Midbrain (tissue), 1 donor: ENCODE data around the gene DISC1.
"Not testable (repeated sequence)": the region's sequence is repeated elsewhere in the genome, so short reads cannot be mapped to it uniquely, and the experiment has no call there.

Experiments
- DNase-seq: peaks from one replicate; lab custom pipeline; 2025; lab: John Stamatoyannopoulos, UW

Gene DISC1

DNA sequence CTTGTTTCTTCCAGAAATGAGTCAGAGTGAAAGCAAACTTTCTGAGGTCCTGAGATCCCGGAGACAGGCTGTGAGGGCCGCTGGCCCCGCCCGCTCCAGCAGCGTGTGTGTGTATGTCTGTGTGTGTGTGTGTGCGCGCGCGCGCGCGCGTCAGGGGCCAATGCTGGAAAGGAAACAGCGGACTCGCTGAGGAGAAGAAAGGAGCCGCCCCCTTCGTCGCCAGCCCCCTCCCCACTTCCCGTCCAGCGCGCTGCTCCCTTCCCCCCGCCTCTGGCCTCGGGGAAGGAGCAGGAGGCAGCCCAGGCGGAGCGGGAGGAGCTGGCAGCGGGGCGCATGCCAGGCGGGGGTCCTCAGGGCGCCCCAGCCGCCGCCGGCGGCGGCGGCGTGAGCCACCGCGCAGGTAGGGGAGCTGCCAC is at the start of gene DISC1:
DISC1 (plus strand) TSS at position 256 of the 416 bp plus-strand sequence; CDS start at position 334, 78 bp downstream.
- peak; percentile 73 for DNase-seq

DNA sequence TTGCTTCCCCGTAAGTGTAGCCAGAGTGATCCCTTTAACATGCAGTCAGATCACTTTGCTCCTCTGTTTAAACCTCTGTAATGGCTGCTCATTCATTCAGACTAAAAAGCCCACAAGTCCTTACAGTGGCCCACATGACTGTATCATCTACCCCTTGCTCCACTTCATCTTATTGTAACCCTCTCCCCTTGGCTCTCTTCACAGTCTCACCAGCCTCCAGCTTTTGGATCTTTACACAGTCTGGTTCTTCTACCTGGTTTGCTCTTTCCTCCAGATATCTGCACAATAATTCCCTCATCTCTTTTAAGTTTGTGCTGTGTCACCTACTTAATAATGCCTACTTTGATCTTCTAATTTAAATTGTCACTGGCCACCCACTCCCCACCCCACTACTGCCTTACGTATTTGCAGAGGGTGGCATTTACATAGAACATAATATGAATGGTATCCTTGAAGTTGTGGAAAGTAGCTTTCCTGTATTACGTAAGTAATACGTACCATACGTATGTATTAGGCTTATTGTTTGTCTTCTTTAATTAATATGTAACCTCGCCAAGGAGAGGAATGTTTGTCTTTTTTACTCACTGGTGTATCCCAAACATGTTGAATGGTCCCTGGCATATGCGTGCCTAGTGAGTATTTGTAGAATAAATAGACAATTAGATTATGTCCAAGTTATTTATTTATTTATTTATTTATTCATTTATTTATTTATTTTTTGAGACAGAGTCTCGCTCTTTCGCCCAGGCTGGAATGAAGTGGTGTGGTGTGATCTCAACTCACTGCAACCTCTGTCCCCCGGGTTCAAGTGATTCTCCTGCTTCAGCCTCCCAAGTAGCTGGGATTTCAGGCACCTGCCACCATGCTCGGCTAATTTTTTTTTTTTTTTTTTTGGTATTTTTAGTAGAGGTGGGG is 49.5 kb upstream of the DISC1 start:
- DNase-seq, result no peak

DNA sequence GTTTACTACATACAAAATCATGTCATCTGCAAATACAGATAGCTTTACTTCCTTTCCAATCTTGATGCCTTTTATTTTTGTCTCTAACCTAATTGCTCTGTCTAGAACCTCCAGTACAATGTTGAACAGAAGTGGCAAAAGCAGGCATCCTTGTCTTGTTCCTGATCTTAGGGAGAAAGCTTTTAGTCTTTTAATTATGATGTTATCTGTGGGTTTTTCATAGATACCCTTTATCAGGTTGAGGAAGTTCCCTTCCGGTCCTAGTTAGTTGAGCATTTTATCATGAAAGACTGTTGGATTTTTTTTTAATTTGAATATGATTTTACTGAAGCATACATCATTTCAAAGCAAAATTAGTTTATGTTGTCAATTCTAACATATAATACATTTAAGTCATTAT is 45.7 kb upstream of the DISC1 start:
- DNase-seq, result no peak

DNA sequence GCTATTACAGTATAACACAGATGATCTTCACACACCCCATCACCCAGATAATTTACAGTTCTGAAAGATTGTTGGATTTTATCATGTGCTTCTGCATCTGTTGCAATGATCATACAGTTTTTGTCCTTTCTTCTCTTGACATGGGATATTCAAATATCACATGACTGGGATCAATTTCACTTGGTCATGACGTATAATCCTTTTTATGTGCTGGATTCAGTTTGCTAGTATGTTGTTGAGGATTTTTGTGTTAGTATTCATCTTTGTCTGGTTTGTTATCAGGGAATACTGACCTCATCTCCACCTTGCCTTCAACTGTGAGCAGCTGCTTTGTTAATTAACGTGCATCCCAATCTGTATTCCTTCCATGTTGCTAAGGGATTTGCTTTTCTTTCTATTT is 44.7 kb upstream of the DISC1 start:
- DNase-seq, result no peak

DNA sequence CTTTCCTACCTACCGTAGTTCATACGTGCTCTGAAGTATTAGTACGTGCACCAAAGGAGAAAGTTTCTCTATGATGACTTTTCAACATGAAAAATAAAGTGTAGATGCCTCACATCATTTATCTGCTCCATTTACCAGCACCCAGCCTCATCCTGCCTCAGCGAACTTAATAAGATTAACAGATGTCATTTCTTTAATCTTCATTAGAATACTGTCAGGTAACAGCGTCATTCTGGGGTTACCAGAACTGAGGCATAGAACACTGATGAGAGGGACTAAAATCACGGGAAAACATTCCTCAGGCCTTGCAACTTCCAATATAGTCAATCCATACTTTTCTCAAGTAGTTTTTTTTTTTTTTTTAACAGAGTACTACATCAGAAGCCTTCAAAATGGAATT is 43.2 kb upstream of the DISC1 start:
- DNase-seq, result no peak

DNA sequence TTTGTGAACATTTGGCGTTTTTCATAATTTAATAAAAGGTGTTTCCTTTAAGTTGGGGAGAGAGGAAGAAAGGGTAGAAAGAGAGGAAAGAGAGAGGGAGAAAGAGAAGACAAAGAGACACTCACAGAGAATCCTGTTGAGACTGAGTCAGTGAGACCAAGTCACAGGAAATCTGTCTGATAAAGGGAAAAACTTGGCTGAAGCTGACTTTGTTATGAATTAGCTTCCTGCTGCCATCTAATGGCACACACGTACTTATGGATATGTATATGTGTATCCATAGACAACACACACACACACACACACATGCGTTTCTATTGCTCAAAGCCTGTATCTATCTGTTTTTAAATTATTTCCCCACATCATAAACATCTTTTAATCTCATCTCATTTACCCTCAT is 42.5 kb upstream of the DISC1 start:
- DNase-seq, result peak; percentile 28

DNA sequence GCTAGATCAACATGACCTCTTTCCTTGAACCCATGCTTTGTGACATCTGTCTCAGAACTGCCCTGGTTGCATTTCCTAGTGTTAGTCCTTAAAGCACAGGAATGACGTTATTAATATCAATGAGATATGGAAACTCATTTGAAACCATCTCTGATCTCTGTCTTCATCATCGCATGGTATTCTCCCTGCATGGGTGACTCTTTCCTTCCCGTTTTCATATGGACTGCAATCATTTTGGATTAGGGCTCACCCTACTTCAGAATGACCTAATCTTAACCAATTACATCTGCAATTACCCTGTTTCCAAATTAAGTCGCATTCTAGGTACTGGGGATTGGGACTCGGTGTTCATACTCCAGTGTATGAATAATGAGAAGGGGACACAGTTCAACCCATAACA is 41.7 kb upstream of the DISC1 start:
- no peak for DNase-seq

DNA sequence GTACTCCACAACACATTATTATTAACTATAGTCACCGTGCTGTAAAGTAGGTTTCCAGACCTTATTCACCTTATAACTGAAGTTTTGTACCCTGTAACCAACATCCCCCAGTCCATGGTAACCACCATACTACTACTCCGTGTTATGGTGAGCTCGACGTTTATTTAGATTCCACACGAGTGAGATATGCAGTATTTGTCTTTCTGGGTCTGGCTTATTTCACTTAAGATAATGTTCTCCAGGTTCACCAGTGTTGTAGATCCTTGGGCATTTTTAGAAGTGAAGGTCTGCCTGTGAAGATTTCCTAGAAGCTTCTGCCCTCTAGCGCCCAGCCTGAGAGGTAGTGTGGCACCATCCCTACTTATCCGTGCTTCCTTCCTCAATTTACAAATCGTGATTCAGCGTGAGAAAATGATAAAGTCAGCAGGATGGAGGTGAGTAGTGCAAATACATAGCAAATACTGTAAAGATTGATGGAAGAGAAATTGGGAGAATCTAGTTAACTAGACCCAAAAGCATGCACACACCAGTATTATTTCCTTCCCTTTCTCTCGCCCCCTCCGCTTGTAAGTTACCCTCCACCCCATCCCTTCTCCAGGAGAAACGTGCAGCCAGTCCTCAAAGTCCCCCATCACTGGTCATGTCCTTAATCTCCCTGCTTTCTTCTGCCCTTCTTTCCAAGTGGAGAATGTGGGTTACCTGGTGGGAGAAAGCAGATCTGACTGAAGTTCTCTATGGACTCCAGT is 36.0 kb upstream of the DISC1 start:
- peak; percentile 70 for DNase-seq

DNA sequence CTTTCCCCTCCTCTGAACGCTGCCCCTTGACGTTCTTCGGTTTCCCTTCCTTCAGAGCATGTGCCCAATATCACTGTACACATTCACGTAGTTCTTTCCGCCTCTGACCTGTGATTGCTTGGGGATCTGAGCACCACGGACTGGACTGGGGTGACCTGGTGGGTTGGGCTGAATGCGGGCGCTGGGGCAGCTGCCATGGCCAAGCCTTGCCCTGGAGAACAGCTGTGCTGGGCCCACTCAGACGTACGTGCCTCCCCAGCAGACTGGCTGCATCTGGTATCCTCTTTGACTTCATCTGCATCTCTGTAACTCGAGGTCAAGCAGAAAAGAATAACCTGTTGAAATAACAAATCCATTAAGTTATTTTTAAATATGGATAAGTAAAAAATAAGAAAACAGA is 35.1 kb upstream of the DISC1 start:
- no peak for DNase-seq

DNA sequence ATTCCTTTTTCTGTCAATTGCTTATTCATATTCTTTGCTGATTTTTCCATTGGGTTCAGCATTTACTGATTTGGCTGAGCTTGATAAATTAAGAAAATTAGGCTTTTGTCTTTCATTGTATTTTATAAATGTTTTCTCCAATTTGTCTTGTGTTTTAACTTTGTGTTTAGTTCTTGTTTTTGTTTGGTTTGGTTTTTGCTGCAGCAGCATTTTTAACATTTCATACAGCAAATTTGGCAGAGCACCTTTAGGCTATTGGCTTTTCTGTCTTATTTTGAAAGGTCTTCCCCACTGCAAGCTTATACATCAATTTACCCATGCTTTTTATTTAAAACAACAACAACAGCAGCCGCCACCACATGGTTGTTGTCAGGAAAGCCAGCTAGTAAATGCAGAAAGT is 33.8 kb upstream of the DISC1 start:
- DNase-seq, result no peak

DNA sequence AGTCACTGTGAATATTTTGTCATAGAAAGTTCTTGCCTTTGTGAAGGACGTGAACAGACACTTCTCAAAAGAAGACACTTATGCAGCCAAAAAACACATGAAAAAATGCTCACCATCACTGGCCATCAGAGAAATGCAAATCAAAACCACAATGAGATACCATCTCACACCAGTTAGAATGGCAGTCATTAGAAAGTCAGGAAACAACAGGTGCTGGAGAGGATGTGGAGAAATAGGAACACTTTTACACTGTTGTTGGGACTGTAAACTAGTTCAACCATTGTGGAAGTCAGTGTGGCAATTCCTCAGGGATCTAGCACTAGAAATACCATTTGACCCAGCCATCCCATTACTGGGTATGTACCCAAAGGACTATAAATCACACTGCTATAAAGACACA is 33.3 kb upstream of the DISC1 start:
- not testable (repeated sequence) for DNase-seq

DNA sequence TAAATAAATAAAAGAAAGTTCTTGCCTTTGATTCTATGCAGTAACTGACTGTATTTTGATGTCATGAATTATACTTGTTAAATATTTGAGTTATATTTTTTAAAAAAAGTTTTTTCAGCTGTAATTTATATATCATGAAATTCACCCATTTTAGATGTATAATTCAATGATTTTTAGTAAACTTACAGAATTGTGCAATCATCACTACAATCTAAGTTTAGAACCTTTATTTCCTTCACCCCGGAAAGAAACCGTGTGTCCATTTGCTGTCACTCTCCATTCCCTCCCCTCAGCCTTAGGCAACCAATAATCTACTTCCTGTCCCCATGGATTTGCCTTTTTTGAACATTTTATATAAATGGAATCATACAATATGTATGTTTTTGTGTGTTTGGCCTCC is 32.5 kb upstream of the DISC1 start:
- DNase-seq, result no peak

DNA sequence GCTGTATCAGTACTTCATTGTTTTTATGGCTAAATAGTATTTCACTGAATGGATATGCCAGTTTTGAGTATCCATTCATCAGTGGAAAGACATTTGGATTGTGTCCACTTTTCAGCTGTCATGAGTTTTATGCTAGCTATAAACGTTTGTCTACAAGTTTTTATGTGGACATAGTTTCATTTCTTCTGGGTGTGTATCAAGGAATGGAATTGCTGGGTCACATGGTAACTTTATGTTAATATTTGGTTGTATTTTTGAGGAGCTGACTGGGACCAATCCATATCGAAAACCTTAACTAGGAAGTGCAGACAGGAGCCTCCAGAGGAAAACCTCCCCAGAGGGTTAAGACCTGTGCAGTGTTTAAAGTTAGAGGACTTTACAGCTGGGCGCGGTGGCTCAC is 31.8 kb upstream of the DISC1 start:
- DNase-seq, result no peak

DNA sequence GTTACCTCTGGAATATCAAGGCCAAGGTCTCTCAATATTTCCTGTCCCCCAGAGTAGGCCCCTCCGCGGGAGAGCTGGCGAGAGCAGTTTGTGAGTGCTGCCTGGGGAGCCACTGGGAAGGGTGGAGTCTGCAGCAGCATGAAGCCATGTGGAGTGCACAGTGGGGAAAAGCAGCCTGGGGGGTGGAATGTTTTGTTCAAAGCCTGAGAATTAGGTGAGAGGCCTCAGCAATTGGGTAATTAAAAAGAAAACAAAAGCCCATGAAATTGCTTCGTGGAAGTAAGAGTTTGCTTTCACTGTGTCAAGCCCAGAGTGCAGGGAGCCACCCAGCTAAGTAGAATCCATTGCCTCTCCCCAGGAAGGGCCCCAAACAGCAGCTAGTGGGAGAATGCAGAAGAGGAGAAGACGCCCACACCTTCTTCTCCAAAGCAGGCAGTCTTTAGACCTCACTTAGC is 30.2 kb upstream of the DISC1 start:
- DNase-seq, result no peak

DNA sequence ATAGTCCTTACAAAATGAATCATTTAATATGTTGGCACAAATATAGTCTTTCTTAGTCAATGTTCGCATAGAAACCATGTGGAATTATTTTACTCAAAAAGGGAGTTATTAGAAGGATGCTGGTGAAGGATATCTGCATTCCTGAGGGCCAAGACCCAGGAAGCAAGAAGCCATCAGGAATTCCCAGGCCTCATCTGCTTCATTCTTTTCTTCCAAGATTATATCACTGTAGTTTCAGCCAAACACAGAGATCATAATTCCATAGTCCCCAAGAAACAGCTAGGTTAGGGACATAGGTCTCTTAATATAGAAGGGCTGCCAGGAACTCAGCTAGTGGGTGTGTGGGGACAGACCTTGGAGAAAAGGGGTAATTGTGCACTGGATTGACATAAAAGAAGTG is 28.6 kb upstream of the DISC1 start:
- DNase-seq, result no peak

DNA sequence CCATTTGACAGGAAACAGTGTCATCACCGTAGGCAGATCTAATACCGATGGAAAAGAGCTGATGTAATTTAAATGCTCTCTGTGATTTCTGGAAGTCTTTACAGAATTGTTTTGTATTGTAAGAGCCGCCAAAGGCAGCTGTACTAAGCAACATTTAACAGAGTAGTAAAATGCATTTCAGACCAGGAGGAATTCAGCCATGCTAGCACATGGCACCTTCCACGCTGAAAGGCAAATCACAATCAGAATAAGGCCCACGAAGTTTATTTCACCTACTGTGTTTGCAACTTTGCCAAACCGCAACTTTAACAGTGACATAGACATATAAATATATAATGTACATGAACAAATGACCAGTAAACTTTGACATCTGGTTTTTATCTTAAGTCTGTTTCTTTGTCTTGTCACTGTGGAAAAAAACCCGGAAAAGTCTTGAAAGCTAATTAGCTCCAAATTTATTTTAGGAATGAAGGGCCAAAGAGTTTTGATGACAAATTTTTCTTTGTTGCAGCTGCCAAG is 26.1 kb upstream of the DISC1 start:
- DNase-seq, result no peak

DNA sequence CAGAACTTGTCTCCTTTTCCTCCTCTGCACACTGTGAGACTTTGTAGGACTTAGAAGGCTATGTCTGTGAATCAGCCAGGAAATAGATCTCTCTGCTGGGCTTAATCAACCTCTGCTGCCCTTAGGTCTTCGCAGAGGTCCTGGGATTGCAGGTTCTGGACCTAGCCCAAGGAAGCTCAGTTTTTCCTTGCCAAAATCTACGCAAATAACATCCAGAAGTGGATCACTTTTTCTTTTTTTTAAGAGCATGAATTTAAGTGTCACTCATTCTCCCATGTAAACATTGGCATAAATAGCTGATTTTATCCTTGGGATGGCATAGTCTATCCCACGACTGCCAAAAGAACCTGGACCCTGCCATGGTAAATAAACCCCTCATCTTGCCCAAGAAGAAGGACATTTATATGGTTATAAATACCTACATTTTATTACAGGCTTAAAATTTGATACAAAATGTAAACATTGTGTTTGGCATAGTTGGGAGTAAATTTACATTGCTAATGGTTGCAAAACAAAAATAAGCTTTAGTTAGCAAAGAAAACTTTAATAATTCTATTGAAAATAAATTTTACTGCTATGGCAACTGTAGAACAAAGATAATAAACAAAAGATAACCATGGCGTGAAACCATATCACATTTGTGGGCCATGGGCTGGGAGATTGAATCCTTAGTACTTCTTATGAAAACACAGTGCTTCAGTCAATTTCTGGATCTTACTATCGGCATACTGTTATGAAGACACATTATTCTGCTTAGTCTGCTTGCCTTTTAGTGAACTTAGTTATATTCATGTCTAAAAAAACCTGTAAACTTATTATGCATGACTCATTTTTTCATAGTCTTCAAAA is 24.5 kb upstream of the DISC1 start:
- no peak for DNase-seq

DNA sequence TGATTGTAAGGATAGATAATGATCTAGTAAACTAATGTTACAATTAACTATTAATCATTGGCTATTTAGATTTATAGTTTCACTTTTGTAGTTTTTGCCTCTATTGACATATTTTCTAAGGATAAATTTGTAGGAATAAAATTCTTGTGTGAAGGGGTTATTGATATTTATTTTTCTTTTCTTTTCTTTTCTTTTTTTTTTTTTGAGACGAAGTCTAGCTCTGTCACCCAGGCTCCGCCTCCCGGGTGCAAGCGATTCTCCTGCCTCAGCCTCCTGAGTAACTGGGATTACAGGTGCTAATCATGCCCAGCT is 24.0 kb upstream of the DISC1 start:
- DNase-seq, result no peak

DNA sequence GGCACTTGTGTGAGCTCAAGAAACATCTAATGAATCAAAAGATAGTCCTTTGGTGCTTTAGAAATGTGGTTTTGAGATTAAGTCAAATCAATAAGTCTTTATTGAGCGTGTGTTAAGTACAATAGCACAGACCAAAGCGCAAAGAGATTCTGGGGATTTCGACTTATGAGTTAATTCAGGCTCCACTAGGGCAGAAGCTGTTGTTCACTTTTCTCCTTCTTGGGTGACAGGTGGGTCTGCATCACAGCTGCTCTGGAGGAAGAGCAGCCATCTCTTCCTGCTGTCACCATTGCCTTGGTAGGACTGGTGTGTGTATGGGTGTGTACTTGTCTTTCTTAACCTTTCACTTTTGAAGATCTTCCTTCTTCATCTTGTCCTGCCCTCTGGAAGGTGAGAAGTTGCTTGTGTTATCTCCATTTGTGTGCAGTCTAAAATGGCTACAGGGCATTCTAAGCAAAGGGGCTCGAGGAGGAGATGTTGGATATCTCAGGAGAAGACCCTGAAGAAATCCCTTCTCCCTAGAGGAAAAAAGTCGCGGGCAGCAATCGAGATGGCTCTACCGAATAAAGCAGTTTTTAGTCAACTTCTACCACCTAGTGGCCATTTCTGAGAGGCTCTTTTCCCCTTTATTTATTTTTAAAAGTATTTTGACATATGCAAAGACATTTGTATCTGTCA is 22.9 kb upstream of the DISC1 start:
- peak; percentile 82 for DNase-seq

DNA sequence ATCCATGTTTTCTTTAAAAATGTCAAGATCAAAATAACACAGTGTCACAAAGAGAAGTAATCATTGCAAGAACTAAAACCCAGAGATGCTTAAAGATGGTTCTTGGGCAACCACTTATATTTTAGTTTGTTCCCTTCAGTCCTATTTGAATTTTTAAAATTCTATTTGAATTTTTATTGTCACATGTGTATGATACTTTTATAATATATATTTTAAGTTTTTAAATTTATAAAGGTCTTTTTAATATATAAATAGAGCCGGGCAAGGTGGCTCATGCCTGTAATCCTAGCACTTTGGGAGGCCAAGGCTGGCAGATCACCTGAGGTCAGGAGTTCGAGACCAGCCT is 22.3 kb upstream of the DISC1 start:
- no peak for DNase-seq
